LNCaP clone FGC (cell line): Measurements from ENCODE around the gene PPM1L.

Source experiments
- DNase-seq: peaks from one replicate; pipeline ENCODE4 v3.0.0-alpha.2; 2011; ENCODE audit warnings: low read depth
- H3K4me3 ChIP-seq: 2 replicates; pipeline ENCODE4 v1.5.1; 2011; ENCODE audit warnings: mild to moderate bottlenecking, low read depth, low read length, control low read depth
- CTCF ChIP-seq: IDR thresholded peaks from 2 replicates; pipeline ENCODE4 v1.5.1; 2012; ENCODE audit warnings: mild to moderate bottlenecking; ENCODE audit not compliant: control insufficient read depth, insufficient read depth; ENCODE audit errors: extremely low read depth

The PPM1L gene

GRCh38 chr3:160963949-160964348 lies 207.9 kb downstream of the PPM1L start:
- TF ChIP-seq CTCF: no peak
- H3K4me3 ChIP-seq: no peak overlapping the region

GRCh38 chr3:160968761-160969160 lies 212.7 kb downstream of the PPM1L start:
- no peak overlapping the region for H3K4me3 ChIP-seq
- DNase-seq: no peak
- TF ChIP-seq CTCF: no peak

More at GRCh38 chr3:160963949-160964348, 207.9 kb downstream of the PPM1L start:
- no peak for DNase-seq

GRCh38 chr3:160973067-160973809 lies 217.2 kb downstream of the PPM1L start:
- no peak overlapping the region for H3K4me3 ChIP-seq
- TF ChIP-seq CTCF: no peak
- peak; percentile 93 for DNase-seq

GRCh38 chr3:160977773-160978172 lies 221.7 kb downstream of the PPM1L start:
- TF ChIP-seq CTCF: no peak
- DNase-seq: no peak
- no peak overlapping the region for H3K4me3 ChIP-seq

- DNase-seq: no peak
- no peak overlapping the region for H3K4me3 ChIP-seq
- no peak for TF ChIP-seq CTCF
Measured at GRCh38 chr3:160980740-160981139, 224.7 kb downstream of the PPM1L start.

GRCh38 chr3:160981217-160981938 lies 225.3 kb downstream of the PPM1L start:
- no peak for DNase-seq
- no peak overlapping the region for H3K4me3 ChIP-seq
- no peak for TF ChIP-seq CTCF
